DMS153 (cell line): Measurements from ENCODE around the gene STARD3.

Source experiments
- DNase-seq: peaks from one replicate; lab custom pipeline; 2025; lab: John Stamatoyannopoulos, UW

STARD3 gene

DNA sequence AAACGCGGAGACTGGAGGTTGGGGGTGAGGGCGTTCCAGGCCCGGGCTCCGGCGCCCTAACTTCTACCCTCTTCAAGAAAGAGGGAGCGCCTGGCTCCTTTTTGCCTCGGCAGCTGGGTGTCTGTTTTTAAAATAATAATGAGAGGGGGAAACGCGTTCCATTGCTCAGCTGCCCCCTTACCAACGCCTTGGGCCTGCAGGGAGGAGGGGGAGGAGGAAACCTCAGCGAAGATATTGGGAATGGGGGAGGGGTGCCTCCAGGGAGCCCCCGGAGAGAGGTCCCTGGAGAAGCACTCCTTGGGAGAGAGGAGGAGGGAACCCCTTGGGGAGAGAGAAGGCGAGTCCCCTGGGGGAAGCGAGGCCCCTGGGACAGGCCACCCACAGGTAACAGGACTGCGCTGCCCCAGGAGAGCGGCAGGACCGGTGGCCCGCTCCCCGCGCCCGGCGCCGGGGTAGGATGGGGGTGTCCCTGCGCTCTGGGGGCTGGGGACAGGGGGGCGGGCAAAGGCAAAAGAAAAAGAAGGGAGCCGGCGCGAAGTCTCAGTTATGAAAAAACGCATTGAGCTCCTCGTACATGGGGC is 31.9 kb upstream of the STARD3 start:
- DNase-seq = no peak

DNA sequence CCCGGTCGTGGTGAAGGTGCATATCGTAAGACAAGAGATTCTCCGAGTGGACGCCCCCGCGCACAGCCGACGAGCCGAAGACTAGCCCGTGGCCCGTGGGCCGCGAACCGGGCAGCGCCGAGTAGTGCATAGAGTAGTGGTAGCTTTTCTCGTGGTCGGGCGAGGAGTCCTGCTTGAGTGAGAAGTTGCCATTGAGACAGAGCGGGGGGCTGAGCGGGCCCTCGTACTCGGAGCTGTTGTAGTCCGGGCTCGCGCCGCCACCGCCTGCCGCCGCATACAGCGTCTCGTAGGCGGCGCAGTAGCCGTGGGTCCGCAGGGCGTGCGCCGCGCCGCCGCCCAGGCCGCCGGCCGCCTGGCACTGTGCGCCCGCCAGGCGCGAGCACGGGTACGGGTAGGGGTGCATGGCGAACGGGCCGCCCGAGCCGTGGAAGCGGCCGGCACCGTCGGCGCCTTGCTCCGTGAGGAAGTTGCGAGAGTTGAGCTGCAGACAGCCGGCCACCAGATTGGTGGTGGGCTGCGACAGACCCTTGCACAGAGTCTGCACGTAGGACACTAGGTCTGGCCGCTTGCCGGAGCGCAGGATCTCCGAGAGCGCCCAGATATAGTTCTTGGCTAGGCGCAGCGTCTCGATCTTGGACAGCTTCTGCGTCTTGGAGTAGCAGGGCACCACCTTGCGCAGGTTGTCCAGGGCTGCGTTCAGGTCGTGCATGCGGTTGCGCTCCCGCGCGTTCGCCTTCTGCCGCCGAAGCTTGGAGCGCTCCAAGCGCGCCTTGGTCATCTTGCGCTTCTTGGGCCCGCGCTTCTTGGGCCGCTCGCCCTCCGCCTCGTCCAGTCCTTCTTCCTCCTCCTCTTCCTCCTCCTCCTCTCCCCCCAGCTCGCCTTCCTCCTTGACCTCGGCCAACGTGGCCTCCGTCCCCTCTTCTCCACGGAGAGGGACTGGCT is 31.2 kb upstream of the STARD3 start:
- DNase-seq = no peak

GRCh38 chr17:39606434-39607056 is 30.4 kb upstream of the STARD3 start:
- no peak for DNase-seq

DNA sequence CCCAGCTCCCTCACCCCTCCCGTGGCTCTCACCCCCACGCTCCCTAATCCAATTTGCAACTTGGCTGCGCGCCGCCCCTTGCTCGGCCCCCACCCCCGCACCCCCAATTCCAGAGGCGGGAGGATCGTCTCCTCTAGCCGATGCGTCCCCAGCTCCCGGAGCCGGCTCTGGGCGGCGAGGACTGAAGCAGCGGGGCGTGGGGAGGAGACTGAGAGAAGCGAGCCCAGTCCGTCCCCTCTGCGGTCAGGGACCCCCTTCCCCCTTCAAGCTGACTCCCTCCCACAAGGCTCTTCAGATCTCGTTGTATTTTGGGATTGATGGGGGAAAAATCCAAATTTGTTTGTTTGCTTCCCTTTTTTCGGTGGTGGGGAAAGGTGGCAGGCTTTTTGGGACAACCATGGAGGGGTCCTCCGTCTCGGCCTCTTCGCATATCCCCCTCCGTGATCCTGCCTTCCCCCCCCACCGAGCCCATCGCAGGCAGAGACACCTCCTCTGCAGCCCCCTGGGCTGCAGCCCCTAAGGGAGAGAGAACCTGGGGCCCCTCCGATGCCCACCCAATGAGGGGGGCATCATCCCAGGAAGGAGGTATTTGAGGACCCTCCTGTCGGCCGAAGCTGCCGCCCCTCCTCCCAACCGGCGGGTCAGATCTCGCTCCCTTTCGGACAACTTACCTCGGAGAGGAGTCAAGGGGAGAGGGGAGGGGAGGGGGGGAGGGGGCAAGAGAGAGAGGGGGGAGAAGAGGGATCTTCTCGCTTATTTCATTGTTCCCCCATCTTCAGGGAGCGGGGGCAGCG is 29.7 kb upstream of the STARD3 start:
- no peak for DNase-seq

GRCh38 chr17:39607851-39608130 is 29.2 kb upstream of the STARD3 start, which contains the start of gene NEUROD2:
Gene NEUROD2 (minus strand): TSS chr17:39607920. CDS start chr17:39606599, 1,321 bp downstream.
- no peak for DNase-seq

DNA sequence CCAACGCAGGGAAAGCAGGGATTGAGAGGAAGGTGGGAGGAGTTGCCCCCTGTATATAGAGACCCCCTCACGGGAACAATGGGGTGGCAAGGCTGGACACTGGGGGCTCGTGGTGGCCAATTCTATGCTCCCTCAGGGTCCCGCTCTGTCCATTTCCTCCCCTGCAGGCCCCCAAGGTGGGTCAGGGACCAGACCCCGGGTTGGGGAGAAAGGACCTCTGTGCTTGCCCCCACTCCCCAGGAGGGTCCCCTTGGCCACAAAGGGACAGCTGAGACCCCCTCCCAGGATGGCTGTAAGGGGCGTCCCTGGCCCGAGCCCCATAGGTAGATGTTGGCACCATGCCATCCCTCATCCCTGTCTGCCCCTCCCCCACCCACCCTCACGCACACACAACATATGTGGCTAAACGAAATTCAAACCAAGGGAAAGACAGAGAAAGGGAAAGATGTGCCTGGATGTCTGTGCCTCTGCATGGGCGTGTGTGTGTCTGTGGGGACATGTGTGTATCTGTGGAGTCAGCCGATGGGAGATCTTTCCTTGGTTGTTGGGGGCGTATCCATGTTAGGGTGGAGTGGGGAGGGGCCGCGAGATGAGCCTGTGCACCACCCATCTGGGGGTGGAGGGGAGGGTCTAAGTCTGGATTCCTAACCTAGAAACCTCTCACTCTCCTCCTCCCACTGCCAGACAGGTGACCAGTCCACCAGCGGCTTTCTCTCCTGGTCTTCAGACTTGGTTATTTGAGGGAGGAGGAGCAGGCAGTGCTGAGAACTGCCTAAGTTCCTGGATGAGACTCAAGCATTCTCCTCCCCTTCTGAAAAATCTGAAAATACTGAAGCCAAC is 28.6 kb upstream of the STARD3 start:
- no peak for DNase-seq

GRCh38 chr17:39609416-39610025 is 27.4 kb upstream of the STARD3 start:
- DNase-seq = no peak

- no peak for DNase-seq
Measured at GRCh38 chr17:39611401-39612112, 25.4 kb upstream of the STARD3 start.

DNA sequence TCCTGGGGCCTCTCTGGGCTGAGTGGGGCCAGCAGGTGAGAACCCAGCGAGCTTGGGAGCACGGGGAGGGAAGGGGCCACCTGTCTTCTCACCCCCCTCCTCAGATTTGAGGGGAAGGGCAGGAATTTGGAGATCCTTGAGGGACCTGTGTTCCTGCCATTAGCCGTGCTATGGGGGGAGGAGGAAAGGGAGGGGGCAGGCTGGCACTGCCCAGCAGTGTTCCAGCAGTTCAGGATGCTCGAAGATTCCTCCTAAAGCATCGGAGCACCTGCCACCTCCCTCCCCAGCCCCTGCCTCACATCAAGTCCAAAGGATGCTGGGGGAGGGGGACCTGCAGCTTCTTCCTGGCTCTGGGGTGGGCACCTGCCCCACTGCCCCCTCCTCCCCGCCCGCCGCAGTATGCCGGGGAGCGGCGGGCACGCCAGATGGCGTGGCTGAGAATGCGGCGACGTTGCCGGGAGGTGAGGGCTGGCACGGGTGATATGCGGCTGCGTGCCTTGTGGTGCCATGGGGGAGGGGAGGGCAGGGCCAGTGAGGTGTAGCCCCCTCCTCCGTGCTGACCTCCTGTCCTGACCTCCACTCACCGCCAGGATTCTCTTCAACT is 24.6 kb upstream of the STARD3 start:
- DNase-seq = no peak

DNA sequence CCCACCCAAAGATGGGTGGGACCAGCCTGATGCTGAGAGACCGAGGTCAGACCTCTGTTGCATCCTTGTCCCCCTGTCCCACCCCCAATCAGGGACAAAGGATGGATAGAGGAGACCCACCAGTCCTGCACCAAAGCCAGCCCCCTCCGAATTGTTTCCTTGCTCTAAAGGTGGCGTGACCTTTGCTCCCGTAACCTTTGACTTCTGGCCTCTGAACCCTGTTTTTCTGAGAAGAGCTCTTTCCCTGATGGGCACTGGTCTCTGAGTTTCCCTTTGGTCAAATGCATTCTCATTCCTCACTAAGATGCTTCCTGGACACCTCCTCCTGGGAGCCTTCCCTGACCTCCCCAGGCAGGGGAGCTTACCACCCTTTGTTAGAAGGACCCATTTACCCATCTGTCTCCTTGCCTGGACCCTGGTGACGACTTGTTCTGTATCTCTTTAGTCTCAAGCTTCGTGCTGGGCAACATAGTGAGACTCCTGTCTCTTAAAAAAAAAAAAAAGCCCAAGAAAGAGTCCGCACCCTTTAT is 23.9 kb upstream of the STARD3 start:
- no peak for DNase-seq

GRCh38 chr17:39614545-39615157 is 22.3 kb upstream of the STARD3 start:
- DNase-seq = no peak

- no peak for DNase-seq
Measured at GRCh38 chr17:39615434-39615833, 21.5 kb upstream of the STARD3 start.

DNA sequence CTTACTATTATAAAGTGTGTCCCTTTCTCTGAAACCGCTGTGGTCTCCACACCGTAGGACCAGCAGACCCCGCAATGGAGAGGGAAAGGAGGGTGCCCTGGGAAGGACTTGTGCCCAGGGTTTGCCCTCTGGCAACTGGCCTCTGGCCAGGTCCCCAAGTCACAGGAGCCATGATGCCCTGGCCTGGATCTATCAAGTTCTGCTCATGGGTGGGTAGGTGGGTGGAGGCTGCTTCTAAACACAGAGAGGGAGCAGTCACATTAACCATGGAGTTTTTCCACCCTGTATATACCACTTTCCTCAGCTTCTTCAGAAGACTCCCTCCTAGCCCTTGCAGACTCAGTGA is 19.9 kb upstream of the STARD3 start:
- DNase-seq = no peak

DNA sequence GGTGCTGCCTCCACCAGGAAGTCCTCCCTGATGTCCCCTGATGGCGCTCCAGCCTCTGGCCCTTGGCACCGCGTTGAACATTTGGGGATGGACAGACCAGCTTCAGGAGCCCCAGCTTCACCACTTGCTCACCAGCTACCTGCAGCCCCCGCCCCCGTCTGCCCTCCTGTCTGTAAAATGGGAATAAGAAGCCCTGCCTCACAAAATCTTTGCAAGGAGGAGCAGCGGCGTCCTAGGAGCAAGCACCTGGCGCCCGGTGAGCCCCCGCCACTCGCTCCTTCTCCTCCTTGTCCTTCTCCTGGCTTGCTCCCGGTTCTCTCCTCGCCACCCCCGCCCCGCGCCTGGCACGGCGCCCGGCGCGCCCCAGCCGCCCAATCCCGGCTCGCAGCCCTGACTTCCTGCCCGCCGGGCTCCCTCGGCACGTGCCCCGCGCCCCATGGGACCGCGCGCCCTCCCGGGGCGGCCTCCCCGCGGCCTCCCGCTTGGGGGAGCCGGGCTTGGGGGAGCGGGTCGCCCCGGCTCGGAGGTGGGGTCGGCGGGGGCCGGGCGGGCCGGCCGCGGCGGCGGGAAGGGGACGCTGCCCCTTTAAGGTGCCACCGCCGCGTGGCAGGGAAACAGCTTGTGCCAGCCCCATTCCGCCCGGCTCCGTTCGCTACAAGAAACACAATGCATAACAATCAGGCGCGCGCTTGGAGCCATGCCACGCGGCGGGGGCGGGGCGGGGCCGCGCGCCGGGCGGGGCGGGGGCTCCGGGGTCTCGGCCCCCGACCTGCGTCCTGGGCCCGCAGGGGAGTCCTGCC is 19.3 kb upstream of the STARD3 start:
- peak; percentile 75 for DNase-seq

DNA sequence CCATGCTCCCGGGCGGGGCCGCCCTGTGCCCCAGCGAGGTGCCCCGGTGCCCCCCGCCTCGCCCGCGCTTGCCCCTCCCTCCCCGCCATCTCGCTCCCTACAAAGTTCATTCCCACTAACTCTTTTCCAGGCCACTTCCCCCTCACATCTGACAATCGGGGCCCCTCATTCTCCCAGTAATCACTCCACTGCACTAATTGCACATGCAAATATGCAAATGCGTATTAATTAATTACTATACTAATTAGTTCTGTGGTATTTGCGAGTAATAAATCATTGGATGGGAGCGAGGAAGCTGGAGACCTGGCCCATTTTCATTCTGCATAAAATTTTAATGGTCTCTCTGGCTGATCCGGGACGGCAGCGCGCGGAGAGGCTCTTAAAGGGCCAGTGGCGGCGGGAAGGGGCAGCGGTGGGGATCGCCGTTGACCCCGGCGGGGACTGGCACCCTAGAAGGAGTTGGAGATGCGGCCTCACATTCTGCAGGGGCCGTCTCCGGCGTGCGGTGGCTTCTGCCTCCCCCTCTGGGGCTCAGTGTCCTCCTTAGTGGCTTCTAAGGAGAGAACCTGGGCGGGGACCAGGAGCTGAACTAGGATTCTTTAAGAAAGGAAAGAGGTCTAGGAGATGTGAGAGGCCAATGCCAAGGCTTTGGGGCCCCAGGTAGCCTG is 18.6 kb upstream of the STARD3 start:
- no peak for DNase-seq

GRCh38 chr17:39618956-39619785 is 17.8 kb upstream of the STARD3 start:
- DNase-seq = no peak

DNA sequence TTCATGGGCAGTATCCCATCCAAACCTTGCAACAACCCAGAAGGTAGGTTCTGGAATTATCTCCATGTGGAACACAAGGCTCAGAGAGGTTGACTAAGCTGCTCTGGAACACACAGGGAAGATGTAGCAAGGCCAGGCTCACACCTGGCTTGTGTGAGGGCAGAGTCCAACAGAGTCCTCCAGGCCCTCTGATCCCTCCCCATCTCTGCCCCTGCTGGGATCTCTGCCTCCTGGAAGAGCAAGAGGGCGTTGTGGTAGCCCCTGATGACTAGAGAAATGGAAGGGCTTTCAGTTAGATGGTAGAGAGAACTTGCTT is 17.2 kb upstream of the STARD3 start:
- no peak for DNase-seq
